NAMALWA (cell line): ENCODE data around the gene PRAC2.

Source experiments
- DNase-seq: peaks from one replicate; pipeline ENCODE4 v3.0.0-alpha.2; 2015; ENCODE audit warnings: low spot score

PRAC2 gene

GRCh38 chr17:48720266-48721008, 2.5 kb upstream of the PRAC2 start:
- DNase-seq = peak; percentile 26

GRCh38 chr17:48721009-48721402, 2.0 kb upstream of the PRAC2 start:
- no peak for DNase-seq

- DNase-seq = no peak
Observed at GRCh38 chr17:48722201-48722907, 631 bp upstream of the PRAC2 start, which contains the start of gene PRAC1. PRAC1 (minus strand) TSS chr17:48722518; CDS start chr17:48722392, 126 bp downstream.

GRCh38 chr17:48723423-48724250, 652 bp downstream of the PRAC2 start:
- DNase-seq = no peak

DNA sequence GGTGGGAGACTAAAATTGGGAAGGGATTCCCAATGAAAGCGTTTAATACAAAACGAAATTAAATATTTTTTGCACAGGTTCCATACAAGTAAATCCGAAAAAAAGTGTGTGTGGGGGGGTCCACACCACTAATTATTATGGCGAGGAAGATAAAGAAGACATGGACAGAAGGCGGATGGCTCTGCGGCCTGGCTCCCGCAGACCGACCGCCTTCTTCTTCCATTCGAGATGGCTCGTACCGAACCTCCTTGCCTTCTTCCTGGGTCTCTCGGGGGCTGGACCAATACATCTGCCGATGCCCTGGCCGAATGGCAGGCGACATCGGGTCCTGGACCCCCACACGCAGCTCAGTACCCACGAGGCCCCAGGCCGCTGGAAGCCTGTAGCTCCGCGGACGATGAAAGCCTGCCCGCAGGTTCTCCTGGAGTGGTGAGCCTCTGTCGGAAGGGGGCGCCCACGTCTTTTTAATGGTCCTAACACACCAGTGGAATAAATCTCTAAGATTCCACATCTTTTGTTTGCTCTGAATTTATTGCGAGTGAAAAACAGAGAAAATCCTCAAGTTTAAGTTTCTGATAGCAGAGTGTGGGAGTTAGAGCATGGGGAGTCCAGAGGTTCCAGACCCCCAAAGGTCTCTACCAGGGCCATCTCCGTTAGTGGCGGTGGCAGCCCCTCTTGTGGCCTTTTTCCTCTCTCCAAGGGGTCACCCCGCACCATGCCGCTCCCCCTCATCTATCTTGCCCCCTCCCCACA, 1.4 kb downstream of the PRAC2 start:
- DNase-seq = peak; percentile 78

- peak; percentile 20 for DNase-seq
Observed at GRCh38 chr17:48725004-48725287, 2.0 kb downstream of the PRAC2 start.

DNA sequence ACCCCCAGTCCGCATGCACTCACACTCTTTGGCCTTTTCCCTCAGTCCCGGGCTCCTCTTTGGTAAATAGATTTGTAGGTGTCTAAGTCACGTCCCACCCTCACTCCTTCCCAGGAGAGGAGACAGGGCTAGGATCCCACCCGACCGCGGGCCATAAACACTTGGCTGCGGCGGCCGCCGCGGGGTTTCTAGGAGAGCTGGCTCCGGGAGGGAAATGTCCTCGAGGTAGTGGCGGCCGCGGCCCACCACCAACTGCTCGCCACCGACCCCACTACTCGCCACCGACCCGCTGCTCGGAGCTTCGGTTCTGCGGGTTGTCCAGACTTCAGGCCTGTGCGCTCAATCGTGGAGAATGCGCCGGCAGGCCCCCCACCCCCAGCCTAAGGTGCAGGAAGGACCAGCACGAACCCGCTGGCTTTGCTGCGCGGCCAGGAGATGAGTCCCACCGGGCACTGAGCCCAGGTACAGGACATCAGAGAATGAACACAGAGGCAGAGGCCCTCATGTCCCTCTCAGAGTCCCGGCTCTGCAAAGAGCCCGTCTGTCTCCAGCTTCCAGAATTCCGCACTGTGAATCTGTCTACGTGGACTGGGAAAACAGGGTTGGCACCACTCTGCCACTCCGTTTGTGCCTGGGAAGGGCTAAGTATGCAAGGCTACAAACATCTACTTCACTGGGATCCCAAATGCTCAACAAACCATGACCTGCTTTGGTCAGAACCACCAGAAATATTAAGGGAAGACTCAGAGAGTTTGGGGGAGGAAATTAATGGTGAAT, 2.5 kb downstream of the PRAC2 start:
- no peak for DNase-seq

DNA sequence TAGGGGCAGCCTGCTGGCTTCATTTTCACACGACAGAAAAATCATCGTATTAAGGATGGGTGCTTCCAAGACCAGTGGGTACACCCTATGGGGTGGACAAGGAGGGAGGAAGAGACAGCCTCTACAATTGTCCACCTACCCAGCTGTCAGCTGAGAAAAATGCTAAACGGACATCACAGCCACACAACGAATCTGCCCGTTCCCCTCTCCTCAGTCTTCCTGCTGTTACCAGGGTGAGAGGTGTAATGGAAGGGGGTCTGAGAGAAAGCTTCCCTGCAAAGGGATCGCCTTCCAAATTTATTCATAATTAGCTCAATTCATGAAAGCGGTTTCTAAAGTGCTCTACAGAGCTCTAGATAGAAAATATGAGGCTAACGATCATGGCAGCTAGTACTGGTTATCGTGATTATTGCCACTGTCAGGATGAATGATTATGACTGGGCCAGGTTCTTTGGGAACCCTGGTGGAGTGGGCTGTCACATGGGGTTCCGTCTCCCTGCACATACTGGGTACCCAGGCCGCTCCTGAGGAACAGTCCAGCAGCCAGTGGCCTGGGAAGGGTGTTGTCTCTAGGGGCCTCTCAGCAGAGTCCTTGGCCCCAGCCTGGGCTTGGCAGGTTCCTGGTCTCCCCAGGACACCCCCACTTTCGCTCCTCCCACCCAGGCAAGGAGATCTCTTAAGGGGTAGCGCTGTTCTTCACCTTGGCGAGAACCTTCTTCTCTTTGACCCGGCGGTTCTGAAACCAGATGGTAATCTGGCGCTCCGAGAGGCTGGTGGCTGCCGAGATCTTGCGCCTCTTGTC, 3.3 kb downstream of the PRAC2 start:
- no peak for DNase-seq

GRCh38 chr17:48726916-48727286, 3.9 kb downstream of the PRAC2 start:
- no peak for DNase-seq

- no peak for DNase-seq
Observed at GRCh38 chr17:48727415-48728175, 4.6 kb downstream of the PRAC2 start.

DNA sequence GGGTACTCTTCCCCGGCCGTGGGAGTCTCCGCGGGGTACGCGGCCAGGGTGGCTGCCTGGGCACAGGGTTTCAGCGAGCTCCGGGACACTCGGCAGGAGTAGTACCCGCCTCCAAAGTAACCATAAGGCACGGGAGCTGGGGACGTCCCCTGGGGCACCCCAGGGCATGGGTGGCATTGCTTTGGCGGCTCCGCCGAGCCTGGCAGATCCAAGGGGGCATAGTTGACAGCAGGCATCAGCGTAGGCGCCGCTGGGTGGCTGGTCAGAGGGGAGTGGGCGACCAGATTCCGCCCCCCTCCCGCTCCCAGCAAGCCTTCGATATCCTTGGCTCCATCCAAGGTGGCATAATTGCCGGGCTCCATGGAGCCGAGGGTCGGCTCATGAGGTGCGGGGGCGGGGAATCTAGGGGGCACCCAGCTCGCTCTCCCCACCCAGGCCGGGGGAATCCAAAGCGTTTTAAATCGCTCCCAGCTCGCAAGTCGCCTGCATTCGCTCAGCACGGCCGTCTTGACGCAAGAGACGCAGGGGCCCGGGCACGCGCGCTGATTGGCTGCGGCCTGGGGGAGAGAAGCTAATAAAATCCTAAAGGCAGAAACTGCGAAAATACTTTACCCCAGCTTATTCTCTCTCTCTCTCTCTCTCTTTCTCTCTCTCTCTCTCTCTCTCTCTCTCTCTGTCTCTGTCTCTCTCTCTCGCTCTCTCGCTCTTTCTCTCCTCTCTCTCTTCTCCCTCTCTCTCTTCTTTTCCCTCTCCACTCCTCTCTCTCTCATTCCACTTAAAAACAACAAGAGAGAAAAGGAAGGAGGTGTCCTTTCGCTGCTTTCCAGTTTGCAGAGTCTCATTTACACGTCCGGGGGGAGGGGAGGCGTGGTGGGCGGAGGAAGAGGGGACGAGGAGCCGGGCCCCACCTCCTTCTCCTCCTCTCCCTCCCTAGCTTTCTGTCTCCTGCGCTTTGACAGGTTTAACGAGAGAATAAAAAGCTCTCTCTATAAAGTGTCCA, 5.5 kb downstream of the PRAC2 start, which contains the start of gene HOXB13:
TSS of gene HOXB13 (minus strand) at position 519 of the 1,000 bp plus-strand sequence. CDS start at position 362, 157 bp downstream.
- DNase-seq = no peak

DNA sequence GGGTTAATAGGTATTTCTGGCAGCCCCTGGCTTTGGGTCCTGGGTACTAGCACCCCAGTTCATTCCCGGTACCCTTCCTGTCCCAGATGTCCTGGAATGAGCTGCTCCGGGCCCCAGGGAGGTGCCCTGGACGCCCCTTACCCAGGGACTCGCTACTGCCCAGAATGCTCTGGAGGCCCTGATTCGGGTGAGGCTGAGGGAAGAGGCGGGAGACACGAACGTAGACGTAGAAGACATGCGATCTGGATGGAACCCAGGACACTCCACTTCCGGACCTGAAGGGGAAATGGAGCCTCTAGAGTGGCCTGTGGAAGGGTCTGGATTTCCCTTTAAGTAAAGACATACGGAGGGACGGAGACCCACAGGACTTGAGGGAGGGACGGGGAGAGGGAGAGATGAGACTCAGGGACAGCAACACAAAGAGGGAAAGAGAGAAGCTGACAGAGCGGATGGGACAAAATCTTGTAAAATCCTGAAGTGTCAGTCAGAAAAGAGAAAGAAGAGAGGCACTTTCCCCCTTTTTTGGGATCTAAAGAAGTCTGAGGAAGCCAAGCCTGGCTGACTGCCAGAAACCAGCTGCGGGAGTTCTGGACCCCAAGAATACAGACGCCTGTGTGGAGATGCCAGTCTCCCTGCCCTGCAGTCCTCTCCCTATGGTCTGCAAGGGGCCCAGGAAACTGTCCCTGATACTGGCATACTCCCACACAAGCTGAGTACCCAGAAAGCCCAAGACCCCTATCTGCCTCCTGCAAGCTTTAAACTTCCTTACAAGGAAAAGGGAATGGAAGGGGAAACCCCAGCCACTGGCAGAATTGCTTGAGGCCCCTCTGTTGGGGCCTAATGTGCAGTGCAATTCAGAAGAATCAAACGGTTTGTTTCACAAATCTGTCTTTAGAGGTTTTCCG, 6.6 kb downstream of the PRAC2 start:
- no peak for DNase-seq

DNA sequence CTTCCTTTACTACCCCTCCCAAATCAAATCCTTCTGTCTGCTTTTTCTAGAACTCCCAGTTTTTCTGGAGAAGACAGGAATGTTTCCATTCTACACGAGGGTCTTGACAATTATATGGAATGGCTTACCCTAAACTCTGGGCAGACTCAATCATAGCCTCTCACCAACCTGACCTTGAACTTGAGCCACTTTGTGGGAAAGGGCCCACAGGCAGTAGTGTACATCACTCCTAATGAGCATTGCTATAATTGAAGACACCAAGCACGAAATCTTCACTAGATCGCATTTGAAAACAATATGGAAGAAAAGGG, 7.2 kb downstream of the PRAC2 start:
- no peak for DNase-seq

- DNase-seq = no peak
Observed at GRCh38 chr17:48731355-48731754, 8.4 kb downstream of the PRAC2 start.

GRCh38 chr17:48732688-48733629, 10.0 kb downstream of the PRAC2 start:
- DNase-seq = no peak

DNA sequence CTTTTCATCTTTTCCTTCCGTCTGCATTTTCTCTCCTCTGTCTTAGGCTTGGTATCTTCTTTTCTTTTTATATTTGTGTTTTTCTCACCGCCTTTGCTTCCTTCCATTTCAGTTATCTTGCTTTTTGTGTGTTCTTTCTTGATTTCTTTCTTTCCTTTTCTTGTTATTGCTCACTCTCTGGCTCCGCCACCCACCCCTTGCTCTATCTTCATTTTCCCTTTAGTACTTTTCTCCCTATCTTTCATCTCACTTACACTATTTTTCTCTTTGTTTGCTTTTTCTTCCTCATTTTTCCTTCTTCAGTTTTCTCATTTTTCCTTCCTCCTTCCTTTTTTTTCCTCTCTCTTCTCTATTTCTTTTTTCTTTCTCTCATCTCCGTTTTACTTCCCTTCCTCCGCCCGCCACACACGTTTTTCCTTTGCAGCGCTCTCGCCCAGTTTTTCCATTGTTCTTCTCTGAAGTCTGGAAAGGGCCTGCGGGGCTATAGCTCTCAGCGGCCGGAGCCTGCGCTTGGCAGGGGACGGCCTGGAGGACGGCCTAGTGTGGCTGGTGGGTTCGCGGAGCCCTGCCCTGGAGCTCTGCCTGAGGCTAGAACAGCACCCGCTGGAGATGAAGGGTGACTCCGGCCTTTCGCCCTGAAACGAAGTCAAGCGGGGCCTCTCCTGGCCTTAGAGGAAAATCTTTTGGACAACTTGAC, 10.8 kb downstream of the PRAC2 start:
- DNase-seq = no peak
